ENCODE results near the gene PSMD8. TPM values are rescaled to one million over a fixed set of nuclear protein-coding genes. Genes with fewer than 3 reads are reported as not detected.
"Not testable (repeated sequence)": the region's sequence is repeated elsewhere in the genome, so short reads cannot be mapped to it uniquely, and the experiment has no call there.

Gene PSMD8
- total RNA-seq, 1 donor: 223 TPM

GRCh38 chr19:38361633-38362075 is 12.7 kb upstream of the PSMD8 start:
- TF ChIP-seq CTCF (IDR thresholded peaks at IDR 0.05; ENCODE audit: insufficient read depth, low read length): peak; percentile 36
- DNase-seq (ENCODE audit: low read depth): peak; percentile 48

GRCh38 chr19:38362076-38362945 is 12.1 kb upstream of the PSMD8 start:
- DNase-seq (ENCODE audit: low read depth): peak; percentile 36
- no peak for TF ChIP-seq CTCF (IDR thresholded peaks at IDR 0.05; ENCODE audit: insufficient read depth, low read length)

More at GRCh38 chr19:38361633-38362075, 12.7 kb upstream of the PSMD8 start:
- peak overlapping the region; percentile 69 for H3K4me3 ChIP-seq (ENCODE audit: low read depth, low read length)

GRCh38 chr19:38362946-38363688 is 11.3 kb upstream of the PSMD8 start:
- not testable (repeated sequence) for DNase-seq (ENCODE audit: low read depth)
- peak overlapping the region; percentile 69 for H3K4me3 ChIP-seq (ENCODE audit: low read depth, low read length)

More at GRCh38 chr19:38362076-38362945, 12.1 kb upstream of the PSMD8 start:
- H3K4me3 ChIP-seq (ENCODE audit: low read depth, low read length): peak overlapping the region; percentile 69

GRCh38 chr19:38367041-38367440 is 7.3 kb upstream of the PSMD8 start:
- no peak for TF ChIP-seq CTCF (IDR thresholded peaks at IDR 0.05; ENCODE audit: insufficient read depth, low read length)
- no peak for DNase-seq (ENCODE audit: low read depth)
- H3K4me3 ChIP-seq (ENCODE audit: low read depth, low read length): no peak overlapping the region

- DNase-seq (ENCODE audit: low read depth): no peak
- TF ChIP-seq CTCF (IDR thresholded peaks at IDR 0.05; ENCODE audit: insufficient read depth, low read length): no peak
- no peak overlapping the region for H3K4me3 ChIP-seq (ENCODE audit: low read depth, low read length)
Observed at GRCh38 chr19:38369584-38369983, 4.8 kb upstream of the PSMD8 start.

- DNase-seq (ENCODE audit: low read depth): no peak
- H3K4me3 ChIP-seq (ENCODE audit: low read depth, low read length): no peak overlapping the region
- no peak for TF ChIP-seq CTCF (IDR thresholded peaks at IDR 0.05; ENCODE audit: insufficient read depth, low read length)
Observed at GRCh38 chr19:38370299-38370698, 4.1 kb upstream of the PSMD8 start.

GRCh38 chr19:38371081-38371480 is 3.3 kb upstream of the PSMD8 start:
- no peak overlapping the region for H3K4me3 ChIP-seq (ENCODE audit: low read depth, low read length)
- no peak for DNase-seq (ENCODE audit: low read depth)
- TF ChIP-seq CTCF (IDR thresholded peaks at IDR 0.05; ENCODE audit: insufficient read depth, low read length): no peak

All from fibroblast of the aortic adventitia (primary cell).